ENCODE measurements around the gene REPIN1.

REPIN1 gene

GRCh38 chr7:150359622-150360362 lies 8.8 kb upstream of the REPIN1 start:
- no peak overlapping the region for H3K27ac ChIP-seq (replicated peaks)
- H3K27me3 ChIP-seq (ENCODE audit: insufficient read depth, poor library complexity, severe bottlenecking) = no peaks in the 10 kb centered on the region
- H3K4me3 ChIP-seq (replicated peaks; ENCODE audit: insufficient read depth, low read length) = no peak overlapping the region
- TF ChIP-seq SPI1 (IDR thresholded peaks at IDR 0.05; ENCODE audit: borderline replicate concordance, low read depth) (no peak), REST (IDR thresholded peaks at IDR 0.05; ENCODE audit: insufficient replicate concordance, low read depth) (no peak), CTCF (IDR thresholded peaks at IDR 0.05; ENCODE audit: insufficient read depth, low read length) (no peak), POLR2AphosphoS5 (IDR thresholded peaks at IDR 0.05; ENCODE audit: low read depth) (no peak), GABPA (IDR thresholded peaks at IDR 0.05; ENCODE audit: low read depth) (no peak)
- no peak for DNase-seq (ENCODE audit: low read depth in 1 of 2, low spot score in 1 of 2)

- no peak overlapping the region for H3K4me3 ChIP-seq (replicated peaks; ENCODE audit: insufficient read depth, low read length)
- no peak overlapping the region for H3K27ac ChIP-seq (replicated peaks)
- no peak for TF ChIP-seq SPI1 (IDR thresholded peaks at IDR 0.05; ENCODE audit: borderline replicate concordance, low read depth)
- no peak for TF ChIP-seq CTCF (IDR thresholded peaks at IDR 0.05; ENCODE audit: insufficient read depth, low read length)
- TF ChIP-seq POLR2AphosphoS5 (IDR thresholded peaks at IDR 0.05; ENCODE audit: low read depth) = no peak
- no peak for TF ChIP-seq GABPA (IDR thresholded peaks at IDR 0.05; ENCODE audit: low read depth)
- no peak for TF ChIP-seq REST (IDR thresholded peaks at IDR 0.05; ENCODE audit: insufficient replicate concordance, low read depth)
- no peaks in the 10 kb centered on the region for H3K27me3 ChIP-seq (ENCODE audit: insufficient read depth, poor library complexity, severe bottlenecking)
- no peak for DNase-seq (ENCODE audit: low read depth in 1 of 2, low spot score in 1 of 2)
Measured at GRCh38 chr7:150360363-150361058, 8.1 kb upstream of the REPIN1 start.

- Histone ChIP-seq H3K4me3 (replicated peaks; ENCODE audit: insufficient read depth, low read length) (no peak overlapping the region), H3K27me3 (ENCODE audit: insufficient read depth, poor library complexity, severe bottlenecking) (no peaks in the 10 kb centered on the region), H3K27ac (replicated peaks) (no peak overlapping the region)
- DNase-seq (ENCODE audit: low read depth in 1 of 2, low spot score in 1 of 2) = no peak
- TF ChIP-seq GABPA (IDR thresholded peaks at IDR 0.05; ENCODE audit: low read depth) = no peak
- TF ChIP-seq REST (IDR thresholded peaks at IDR 0.05; ENCODE audit: insufficient replicate concordance, low read depth) = no peak
- TF ChIP-seq CTCF (IDR thresholded peaks at IDR 0.05; ENCODE audit: insufficient read depth, low read length) = no peak
- TF ChIP-seq POLR2AphosphoS5 (IDR thresholded peaks at IDR 0.05; ENCODE audit: low read depth) = no peak
- no peak for TF ChIP-seq SPI1 (IDR thresholded peaks at IDR 0.05; ENCODE audit: borderline replicate concordance, low read depth)
Measured at GRCh38 chr7:150361402-150361801, 7.2 kb upstream of the REPIN1 start.

Measured in HL-60 (cell line).